Stimulated activated CD8-positive, alpha-beta memory T cell treated with anti-CD3 and anti-CD28 coated beads, Interleukin-12 subunit alpha, Interleukin-12 subunit beta, amount 100 ng/mL, for 1 hour (primary cell): ENCODE measurements around the gene RPL10A.

Experiments
- DNase-seq: peaks from one replicate; pipeline ENCODE4 v3.0.0-alpha.2; 2020; ENCODE audit warnings: low read depth

RPL10A gene

GRCh38 chr6:35492974-35493284 is 24.7 kb downstream of the RPL10A start:
- no peak for DNase-seq

- DNase-seq = no peak
Observed at GRCh38 chr6:35493307-35493983, 25.2 kb downstream of the RPL10A start.

- DNase-seq = no peak
Observed at GRCh38 chr6:35494161-35494563, 26.0 kb downstream of the RPL10A start.

GRCh38 chr6:35495258-35496035 is 27.2 kb downstream of the RPL10A start:
- DNase-seq = no peak

- no peak for DNase-seq
Observed at GRCh38 chr6:35496036-35496840, 28.0 kb downstream of the RPL10A start.

GRCh38 chr6:35496841-35497570 is 28.8 kb downstream of the RPL10A start, which contains the start of gene TEAD3:
Gene TEAD3 (minus strand): TSS chr6:35497079.
- no peak for DNase-seq

- no peak for DNase-seq
Observed at GRCh38 chr6:35497571-35498421, 29.6 kb downstream of the RPL10A start.

- DNase-seq = no peak
Observed at GRCh38 chr6:35498422-35499067, 30.3 kb downstream of the RPL10A start.

GRCh38 chr6:35499372-35499771 is 31.2 kb downstream of the RPL10A start:
- DNase-seq = no peak

- DNase-seq = no peak
Observed at GRCh38 chr6:35500782-35501181, 32.6 kb downstream of the RPL10A start.

GRCh38 chr6:35501784-35502183 is 33.6 kb downstream of the RPL10A start:
- DNase-seq = no peak

- no peak for DNase-seq
Observed at GRCh38 chr6:35503534-35503933, 35.3 kb downstream of the RPL10A start.

GRCh38 chr6:35505999-35506412 is 37.8 kb downstream of the RPL10A start:
- DNase-seq = no peak

- DNase-seq = no peak
Observed at GRCh38 chr6:35506536-35506935, 38.3 kb downstream of the RPL10A start.

- DNase-seq = no peak
Observed at GRCh38 chr6:35507221-35507620, 39.0 kb downstream of the RPL10A start.

GRCh38 chr6:35508027-35508426 is 39.8 kb downstream of the RPL10A start:
- DNase-seq = no peak

- no peak for DNase-seq
Observed at GRCh38 chr6:35508542-35508941, 40.3 kb downstream of the RPL10A start.

GRCh38 chr6:35510916-35511561 is 42.8 kb downstream of the RPL10A start:
- no peak for DNase-seq

GRCh38 chr6:35511562-35511941 is 43.4 kb downstream of the RPL10A start:
- no peak for DNase-seq

- no peak for DNase-seq
Observed at GRCh38 chr6:35512006-35512405, 43.8 kb downstream of the RPL10A start.
